OCI-LY3 (cell line): ENCODE data around the gene TRIM69.
"Not testable (repeated sequence)": the region's sequence is repeated elsewhere in the genome, so short reads cannot be mapped to it uniquely, and the experiment has no call there.

ENCODE experiments used
- H2AFZ ChIP-seq: fragments of 200-600, 300-600 bp; shearing (Covaris generic); 2 replicates; pipeline ENCODE4 v1.6.0; 2014; ENCODE audit warnings: antibody characterized with exemption, low read depth, low read length
- H3K27ac ChIP-seq: fragments of 200-600, 300-600 bp; sonication (generic); 2 replicates; pipeline ENCODE4 v1.5.1; 2014; ENCODE audit warnings: mild to moderate bottlenecking, low read length, moderate library complexity, mixed read lengths
- H3K27me3 ChIP-seq: fragments of 200-600, 300-600 bp; sonication (generic); 2 replicates; pipeline ENCODE4 v1.6.1; 2014; ENCODE audit warnings: low read depth, low read length, mixed read lengths
- H3K36me3 ChIP-seq: fragments of 200-600, 300-600 bp; sonication (generic); replicated peaks from 2 replicates; pipeline ENCODE3; 2014; ENCODE audit warnings: low read depth, low read length, mixed read lengths
- H3K4me1 ChIP-seq: fragments of 300-600, 200-600 bp; sonication (generic); 2 replicates; pipeline ENCODE4 v1.6.1; 2014; ENCODE audit warnings: low read length, mixed read lengths
- H3K4me2 ChIP-seq: fragments of 200-600, 300-600 bp; sonication (generic); 2 replicates; pipeline ENCODE4 v1.6.1; 2014; ENCODE audit warnings: low read length, mixed read lengths
- H3K4me3 ChIP-seq: fragments of 300-600, 200-600 bp; sonication (generic); 2 replicates; pipeline ENCODE4 v1.5.1; 2014; ENCODE audit warnings: antibody characterized with exemption, mild to moderate bottlenecking, low read length, moderate library complexity
- H3K79me2 ChIP-seq: fragments of 300-600, 200-600 bp; shearing (Covaris generic); 2 replicates; pipeline ENCODE4 v1.6.1; 2014; ENCODE audit warnings: mild to moderate bottlenecking, low read length, mixed read lengths
- H3K9ac ChIP-seq: fragments of 300-600, 200-600 bp; shearing (Covaris generic); 2 replicates; pipeline ENCODE4 v1.6.0; 2014; ENCODE audit warnings: mild to moderate bottlenecking, low read length, moderate library complexity
- H3K9me3 ChIP-seq: fragments of 200-600, 300-600 bp; shearing (Covaris generic); 2 replicates; pipeline ENCODE4 v1.6.1; 2014; ENCODE audit warnings: low read length, mixed read lengths; ENCODE audit not compliant: insufficient read depth
- H4K20me1 ChIP-seq: fragments of 200-600, 300-600 bp; sonication (generic); 2 replicates; pipeline ENCODE4 v1.6.1; 2016; ENCODE audit warnings: low read length, mixed read lengths; ENCODE audit not compliant: insufficient read depth
- EZH2phosphoT487 ChIP-seq: fragments of 200-600 bp; shearing (Covaris generic); IDR thresholded peaks from 2 replicates; pipeline ENCODE4 v1.6.1; 2018; ENCODE audit warnings: antibody characterized with exemption, mixed run types, low read depth
- TF ChIP-seq, protein P1 (sequence below): fragments of 200-600, 300-600 bp; sonication (generic); IDR thresholded peaks from 2 replicates; pipeline ENCODE4 v1.5.1; 2014; ENCODE audit warnings: antibody characterized with exemption, low read length, low read depth

The TRIM69 gene

GRCh38 chr15:44695294-44695693 is 41.0 kb upstream of the TRIM69 start:
- H3K4me2 ChIP-seq, result no peak overlapping the region
- no peak overlapping the region for H3K27ac ChIP-seq
- H2AFZ ChIP-seq, result no peak overlapping the region

GRCh38 chr15:44697014-44697413 is 39.3 kb upstream of the TRIM69 start:
- Histone ChIP-seq H3K36me3 (no peaks in the 10 kb centered on the region), H3K9ac (no peak overlapping the region), H3K4me2 (no peak overlapping the region), H3K4me1 (peaks cover 6% of the 10 kb centered on the region; the same call in 1 of the 2 replicates), H3K27ac (no peak overlapping the region), H3K79me2 (no peaks in the 10 kb centered on the region), H3K27me3 (no peaks in the 10 kb centered on the region; the same call in 1 of the 2 replicates), H2AFZ (no peak overlapping the region), H3K4me3 (no peak overlapping the region), H3K9me3 (no peaks in the 10 kb centered on the region), H4K20me1 (no peaks in the 10 kb centered on the region)
- no peak for TF ChIP-seq EZH2phosphoT487
- TF ChIP-seq, protein P1, sequence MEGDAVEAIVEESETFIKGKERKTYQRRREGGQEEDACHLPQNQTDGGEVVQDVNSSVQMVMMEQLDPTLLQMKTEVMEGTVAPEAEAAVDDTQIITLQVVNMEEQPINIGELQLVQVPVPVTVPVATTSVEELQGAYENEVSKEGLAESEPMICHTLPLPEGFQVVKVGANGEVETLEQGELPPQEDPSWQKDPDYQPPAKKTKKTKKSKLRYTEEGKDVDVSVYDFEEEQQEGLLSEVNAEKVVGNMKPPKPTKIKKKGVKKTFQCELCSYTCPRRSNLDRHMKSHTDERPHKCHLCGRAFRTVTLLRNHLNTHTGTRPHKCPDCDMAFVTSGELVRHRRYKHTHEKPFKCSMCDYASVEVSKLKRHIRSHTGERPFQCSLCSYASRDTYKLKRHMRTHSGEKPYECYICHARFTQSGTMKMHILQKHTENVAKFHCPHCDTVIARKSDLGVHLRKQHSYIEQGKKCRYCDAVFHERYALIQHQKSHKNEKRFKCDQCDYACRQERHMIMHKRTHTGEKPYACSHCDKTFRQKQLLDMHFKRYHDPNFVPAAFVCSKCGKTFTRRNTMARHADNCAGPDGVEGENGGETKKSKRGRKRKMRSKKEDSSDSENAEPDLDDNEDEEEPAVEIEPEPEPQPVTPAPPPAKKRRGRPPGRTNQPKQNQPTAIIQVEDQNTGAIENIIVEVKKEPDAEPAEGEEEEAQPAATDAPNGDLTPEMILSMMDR, result no peak

More at GRCh38 chr15:44695294-44695693, 41.0 kb upstream of the TRIM69 start:
- H3K27me3 ChIP-seq, result no peaks in the 10 kb centered on the region; the same call in 1 of the 2 replicates
- H3K4me1 ChIP-seq, result no peaks in the 10 kb centered on the region
- H3K9me3 ChIP-seq, result no peaks in the 10 kb centered on the region
- no peaks in the 10 kb centered on the region for H4K20me1 ChIP-seq
- H3K36me3 ChIP-seq, result no peaks in the 10 kb centered on the region
- H3K4me3 ChIP-seq, result no peak overlapping the region
- TF ChIP-seq EZH2phosphoT487, result no peak
- TF ChIP-seq, protein P1, result no peak
- H3K79me2 ChIP-seq, result no peaks in the 10 kb centered on the region
- H3K9ac ChIP-seq, result no peak overlapping the region

DNA sequence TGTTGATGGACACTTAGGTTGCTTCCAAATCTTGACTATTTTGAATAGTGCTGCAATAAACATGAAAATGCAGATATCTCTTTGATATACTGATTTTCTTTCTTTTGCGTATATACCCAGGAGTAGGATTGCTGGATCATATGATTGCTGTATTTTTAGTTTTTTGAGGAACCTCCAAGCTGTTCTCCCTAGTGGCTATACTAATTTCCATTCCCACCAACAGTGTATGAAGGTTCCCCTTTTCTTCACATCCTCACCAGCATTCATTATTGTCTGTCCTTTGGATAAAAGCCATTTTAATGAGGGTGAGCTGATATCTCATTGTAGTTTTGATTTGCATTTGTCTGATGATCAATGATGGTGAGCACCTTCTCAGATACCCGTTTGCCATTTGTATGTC is 37.7 kb upstream of the TRIM69 start:
- no peaks in the 10 kb centered on the region for H3K79me2 ChIP-seq
- no peaks in the 10 kb centered on the region for H3K9me3 ChIP-seq
- H4K20me1 ChIP-seq, result no peaks in the 10 kb centered on the region
- H3K4me2 ChIP-seq, result no peak overlapping the region
- H3K4me1 ChIP-seq, result peaks cover 6% of the 10 kb centered on the region; the same call in 1 of the 2 replicates
- H3K36me3 ChIP-seq, result no peaks in the 10 kb centered on the region
- H3K27ac ChIP-seq, result no peak overlapping the region
- H3K9ac ChIP-seq, result no peak overlapping the region
- no peaks in the 10 kb centered on the region; the same call in 1 of the 2 replicates for H3K27me3 ChIP-seq
- H3K4me3 ChIP-seq, result no peak overlapping the region
- no peak for TF ChIP-seq EZH2phosphoT487
- TF ChIP-seq, protein P1, result no peak
- no peak overlapping the region for H2AFZ ChIP-seq

- H3K27me3 ChIP-seq, H3K4me3 ChIP-seq, H2AFZ ChIP-seq, H3K9ac ChIP-seq, H3K4me2 ChIP-seq, H3K4me1 ChIP-seq, H3K79me2 ChIP-seq, H3K27ac ChIP-seq, H3K36me3 ChIP-seq, H4K20me1 ChIP-seq, H3K9me3 ChIP-seq: not testable (repeated sequence)
Measured at GRCh38 chr15:44700676-44701075, 35.7 kb upstream of the TRIM69 start.

GRCh38 chr15:44705986-44706385 is 30.3 kb upstream of the TRIM69 start:
- no peak overlapping the region for H2AFZ ChIP-seq
- H3K9me3 ChIP-seq, result no peaks in the 10 kb centered on the region
- no peaks in the 10 kb centered on the region for H3K27me3 ChIP-seq
- TF ChIP-seq EZH2phosphoT487, result no peak
- TF ChIP-seq, protein P1, result no peak
- H3K9ac ChIP-seq, result no peak overlapping the region
- no peak overlapping the region for H3K27ac ChIP-seq
- no peak overlapping the region for H3K4me3 ChIP-seq
- peaks cover 18% of the 10 kb centered on the region for H3K79me2 ChIP-seq
- peaks cover 11% of the 10 kb centered on the region for H3K4me1 ChIP-seq
- H4K20me1 ChIP-seq, result no peaks in the 10 kb centered on the region
- no peak overlapping the region for H3K4me2 ChIP-seq
- H3K36me3 ChIP-seq, result peaks cover 3% of the 10 kb centered on the region
